HTR-8/SVneo (cell line): ENCODE data around the gene FBXW4.

Experiments
- DNase-seq: peaks from one replicate; pipeline ENCODE4 v3.0.0; 2011; ENCODE audit warnings: low spot score, mixed read lengths; ENCODE audit not compliant: insufficient read length
- FAIRE-seq: peaks from 2 replicates; lab custom pipeline; 2011; peaks lifted over from hg19 to GRCh38; lab: Jason Lieb, UNC

Gene FBXW4

GRCh38 chr10:101704331-101704730, 9.4 kb upstream of the FBXW4 start:
- DNase-seq (no peak), FAIRE-seq (no peak)

- no peak for DNase-seq
- no peak for FAIRE-seq
These were observed 1.7 kb upstream of the FBXW4 start for GRCh38 chr10:101696632-101697031.

- no peak for DNase-seq
- no peak for FAIRE-seq
These were observed 477 bp upstream of the FBXW4 start for GRCh38 chr10:101695404-101695890.

GRCh38 chr10:101693978-101694673, 844 bp downstream of the FBXW4 start:
- FAIRE-seq (no peak), DNase-seq (no peak)

- no peak for FAIRE-seq
- no peak for DNase-seq
These were observed 1.4 kb downstream of the FBXW4 start for GRCh38 chr10:101693651-101693977.

- FAIRE-seq (no peak), DNase-seq (no peak)
These were observed 3.9 kb downstream of the FBXW4 start for GRCh38 chr10:101691081-101691480.

GRCh38 chr10:101690461-101690860, 4.5 kb downstream of the FBXW4 start:
- DNase-seq (no peak), FAIRE-seq (no peak)

- DNase-seq (no peak), FAIRE-seq (no peak)
These were observed 7.8 kb downstream of the FBXW4 start for GRCh38 chr10:101687071-101687658.

GRCh38 chr10:101686133-101686925, 8.6 kb downstream of the FBXW4 start:
- FAIRE-seq, result no peak

GRCh38 chr10:101684782-101685181, 10.2 kb downstream of the FBXW4 start:
- FAIRE-seq, result no peak
- no peak for DNase-seq

More at GRCh38 chr10:101686133-101686925, 8.6 kb downstream of the FBXW4 start:
- no peak for DNase-seq

- DNase-seq, result no peak
- FAIRE-seq, result no peak
These were observed 11.7 kb downstream of the FBXW4 start for GRCh38 chr10:101683276-101683675.

- no peak for FAIRE-seq
These were observed 12.7 kb downstream of the FBXW4 start for GRCh38 chr10:101682172-101682825.

GRCh38 chr10:101676565-101676964, 18.4 kb downstream of the FBXW4 start:
- FAIRE-seq, result no peak
- no peak for DNase-seq

More at GRCh38 chr10:101682172-101682825, 12.7 kb downstream of the FBXW4 start:
- DNase-seq, result no peak

GRCh38 chr10:101675115-101675514, 19.9 kb downstream of the FBXW4 start:
- DNase-seq (no peak), FAIRE-seq (no peak)

- DNase-seq (no peak), FAIRE-seq (no peak)
These were observed 22.4 kb downstream of the FBXW4 start for GRCh38 chr10:101672536-101672935.

- FAIRE-seq, result no peak
These were observed 23.5 kb downstream of the FBXW4 start for GRCh38 chr10:101671453-101671852.

GRCh38 chr10:101670635-101671034, 24.3 kb downstream of the FBXW4 start:
- DNase-seq (no peak), FAIRE-seq (no peak)

More at GRCh38 chr10:101671453-101671852, 23.5 kb downstream of the FBXW4 start:
- no peak for DNase-seq

GRCh38 chr10:101669181-101669580, 25.8 kb downstream of the FBXW4 start:
- no peak for FAIRE-seq

GRCh38 chr10:101668566-101668965, 26.4 kb downstream of the FBXW4 start:
- FAIRE-seq, result no peak

More at GRCh38 chr10:101669181-101669580, 25.8 kb downstream of the FBXW4 start:
- no peak for DNase-seq

GRCh38 chr10:101666083-101666482, 28.9 kb downstream of the FBXW4 start:
- no peak for FAIRE-seq
- no peak for DNase-seq

More at GRCh38 chr10:101668566-101668965, 26.4 kb downstream of the FBXW4 start:
- DNase-seq, result no peak
